Activated CD4-positive, alpha-beta T cell treated with anti-CD3 and anti-CD28 coated beads, Interleukin-2, amount 50 U/mL, for 1 hour (primary cell): ENCODE data around the gene BABAM2.

Source experiments
- DNase-seq: peaks from one replicate; pipeline ENCODE4 v3.0.0-alpha.2; 2020

The BABAM2 gene

GRCh38 chr2:28269019-28269784, 378.7 kb downstream of the BABAM2 start:
- DNase-seq: no peak

GRCh38 chr2:28270456-28271152, 380.1 kb downstream of the BABAM2 start:
- no peak for DNase-seq

GRCh38 chr2:28271231-28271918, 380.8 kb downstream of the BABAM2 start:
- no peak for DNase-seq

- no peak for DNase-seq
These were observed 381.4 kb downstream of the BABAM2 start for GRCh38 chr2:28271919-28272250.

GRCh38 chr2:28273751-28274150, 383.2 kb downstream of the BABAM2 start:
- DNase-seq: no peak

DNA sequence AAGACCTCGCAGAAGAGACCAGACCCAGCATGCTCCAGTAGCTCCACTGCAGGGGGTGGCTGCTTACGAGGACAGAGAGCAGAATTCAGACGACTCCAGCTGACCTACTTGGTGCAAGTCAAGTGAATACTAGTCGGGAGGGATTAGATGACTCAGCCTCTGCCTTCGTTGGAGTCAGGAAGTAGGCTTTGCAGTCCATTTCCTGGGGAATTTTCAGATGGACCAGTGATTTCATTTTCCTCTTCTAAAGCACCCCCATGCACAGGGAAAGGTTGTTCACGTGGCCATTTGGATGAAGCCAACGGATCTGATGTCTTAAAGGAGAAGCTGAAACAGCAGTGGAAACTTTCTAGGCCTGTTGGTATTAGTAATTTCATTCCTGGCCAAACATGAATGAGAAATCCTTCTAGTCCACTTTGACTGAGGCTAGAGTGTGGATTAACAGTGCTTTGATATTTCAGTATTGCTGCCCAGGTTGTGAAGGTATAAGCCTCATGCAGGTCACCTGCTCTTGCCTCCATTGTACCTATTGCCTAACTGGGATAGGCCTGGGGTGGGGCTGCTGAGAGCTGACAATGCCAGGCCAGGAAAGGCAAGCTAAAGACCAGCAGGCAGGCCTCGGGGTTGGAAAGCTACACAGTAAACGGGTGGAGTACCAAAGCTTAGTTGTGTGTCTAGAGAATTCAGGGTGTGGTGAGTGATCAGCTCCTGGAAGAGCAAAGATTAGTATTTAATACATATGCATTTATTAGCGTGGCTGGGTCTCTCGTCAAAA, 384.6 kb downstream of the BABAM2 start:
- DNase-seq: no peak

DNA sequence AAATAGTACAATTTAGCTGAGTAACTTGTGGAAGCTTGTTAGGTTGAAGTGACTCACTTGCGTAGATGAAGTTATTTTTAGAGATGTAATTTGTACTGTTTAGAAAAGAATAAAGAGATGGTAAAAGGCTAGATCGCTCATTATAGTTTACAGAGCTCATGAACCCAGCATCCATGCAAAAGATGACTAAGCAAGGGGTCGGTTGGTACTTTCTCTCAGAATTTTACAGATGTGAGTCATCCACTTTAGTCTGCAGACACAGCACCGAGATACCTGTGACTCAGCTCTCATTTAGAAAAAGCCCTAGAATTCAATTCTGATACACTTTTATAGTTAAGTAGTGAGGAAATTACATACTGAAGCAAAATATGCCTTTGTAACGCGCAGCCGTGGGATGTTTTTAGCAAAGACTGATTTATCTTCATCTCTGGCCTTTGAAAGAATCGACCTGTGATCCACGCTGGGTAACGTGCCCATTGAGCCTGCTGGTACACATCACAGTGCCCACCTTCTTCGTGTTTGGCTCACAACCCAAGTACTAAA, 385.6 kb downstream of the BABAM2 start:
- no peak for DNase-seq

GRCh38 chr2:28276807-28277206, 386.3 kb downstream of the BABAM2 start:
- DNase-seq: no peak

GRCh38 chr2:28277466-28277865, 386.9 kb downstream of the BABAM2 start:
- DNase-seq: no peak

- no peak for DNase-seq
These were observed 388.8 kb downstream of the BABAM2 start for GRCh38 chr2:28279371-28279770.

DNA sequence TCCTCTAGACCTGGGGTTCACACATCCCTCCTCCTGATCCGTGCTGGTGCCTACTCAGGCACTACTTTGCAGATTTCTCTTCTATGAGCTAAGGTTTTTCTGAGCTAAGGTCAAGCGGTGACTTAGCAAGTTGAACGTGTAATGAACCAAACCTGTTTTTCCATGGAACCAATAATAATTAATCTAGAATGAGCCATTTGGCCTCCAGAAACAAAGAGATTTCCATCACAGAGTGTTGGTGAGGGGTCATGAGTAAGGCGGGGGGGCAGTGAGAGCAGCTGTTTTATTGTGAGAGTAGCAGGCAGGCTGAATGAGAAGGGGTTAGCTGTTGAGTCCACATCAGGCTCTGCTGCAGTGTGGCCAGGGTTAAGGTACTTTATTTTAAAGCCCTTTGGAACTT, 390.1 kb downstream of the BABAM2 start:
- no peak for DNase-seq

- no peak for DNase-seq
These were observed 391.2 kb downstream of the BABAM2 start for GRCh38 chr2:28281739-28282138.

GRCh38 chr2:28282248-28282647, 391.7 kb downstream of the BABAM2 start:
- DNase-seq: no peak

DNA sequence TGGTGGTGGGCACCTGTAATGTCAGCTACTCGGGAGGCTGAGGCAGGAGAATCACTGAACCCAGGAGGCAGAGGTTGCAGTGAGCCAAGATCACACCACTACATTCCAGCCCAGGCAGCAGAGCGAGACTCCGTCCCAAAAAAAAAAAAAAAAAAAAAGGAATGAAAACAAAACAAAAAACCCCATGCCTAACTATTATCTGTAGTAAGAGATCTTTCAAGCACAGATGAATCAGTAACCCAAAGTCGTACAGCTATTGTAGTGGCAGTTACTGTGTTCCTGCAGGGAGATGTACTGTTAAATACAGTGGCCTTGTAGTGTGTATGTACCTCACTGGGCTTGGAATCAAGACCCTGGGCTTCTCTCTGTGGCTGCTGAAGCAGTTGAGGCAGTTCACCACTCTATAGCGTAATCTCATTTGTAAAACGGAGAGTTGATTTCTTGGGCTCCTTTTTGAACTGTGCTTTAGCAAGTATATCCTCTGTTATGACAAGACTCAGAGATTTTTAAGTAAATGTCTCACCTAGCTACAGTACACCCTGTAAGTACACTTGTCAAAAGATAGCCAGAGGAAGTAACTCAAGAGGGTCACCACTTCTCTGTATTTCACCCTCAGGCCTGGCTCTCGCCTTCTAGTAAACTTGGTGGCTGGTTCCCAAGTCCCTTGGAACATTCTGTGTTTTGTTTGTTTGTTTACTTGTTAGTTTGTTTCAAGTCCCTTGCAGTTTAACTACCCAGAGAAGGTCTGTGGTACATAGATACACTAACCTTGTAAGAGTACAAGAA, 392.5 kb downstream of the BABAM2 start:
- DNase-seq: no peak

GRCh38 chr2:28283861-28284260, 393.3 kb downstream of the BABAM2 start:
- no peak for DNase-seq

DNA sequence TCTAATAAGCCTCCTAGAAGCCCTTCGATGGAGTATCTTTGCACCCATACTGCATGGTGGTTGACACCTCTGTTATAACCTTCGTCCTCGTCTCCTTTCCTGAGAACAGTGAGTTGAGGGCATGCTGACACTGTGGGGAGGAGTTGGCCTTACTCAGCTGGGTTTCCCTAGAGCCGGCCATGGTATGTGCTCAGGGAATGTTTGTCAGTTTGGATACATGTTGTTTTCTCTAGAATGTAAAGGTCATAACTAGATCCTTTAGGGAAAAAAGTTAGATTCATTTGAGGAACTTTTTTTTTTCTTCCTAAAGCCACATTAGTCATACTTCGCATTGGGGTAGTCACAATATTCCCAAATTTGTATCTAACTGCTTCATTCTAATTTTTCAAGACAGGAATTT, 396.1 kb downstream of the BABAM2 start:
- DNase-seq: no peak

GRCh38 chr2:28287256-28287915, 396.9 kb downstream of the BABAM2 start:
- DNase-seq: no peak

DNA sequence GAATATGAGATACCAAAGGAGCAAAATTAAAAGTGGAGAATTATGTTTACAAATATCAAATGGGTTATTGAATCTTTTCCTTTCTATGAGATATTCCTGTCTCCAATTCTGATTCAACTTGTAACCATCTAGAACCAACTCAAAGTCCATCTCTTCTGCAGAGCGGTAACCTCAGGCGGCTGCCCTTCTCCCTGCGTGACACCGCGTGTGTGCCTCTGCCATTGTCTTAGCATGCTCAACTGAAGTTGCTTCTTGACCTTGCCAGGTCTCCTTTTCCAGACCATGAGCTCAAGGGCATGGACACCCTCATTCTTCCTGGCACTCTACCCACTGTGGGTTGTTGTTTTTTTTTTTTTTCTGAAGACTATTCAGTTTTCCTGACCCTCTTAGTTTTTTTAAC, 398.1 kb downstream of the BABAM2 start:
- no peak for DNase-seq

DNA sequence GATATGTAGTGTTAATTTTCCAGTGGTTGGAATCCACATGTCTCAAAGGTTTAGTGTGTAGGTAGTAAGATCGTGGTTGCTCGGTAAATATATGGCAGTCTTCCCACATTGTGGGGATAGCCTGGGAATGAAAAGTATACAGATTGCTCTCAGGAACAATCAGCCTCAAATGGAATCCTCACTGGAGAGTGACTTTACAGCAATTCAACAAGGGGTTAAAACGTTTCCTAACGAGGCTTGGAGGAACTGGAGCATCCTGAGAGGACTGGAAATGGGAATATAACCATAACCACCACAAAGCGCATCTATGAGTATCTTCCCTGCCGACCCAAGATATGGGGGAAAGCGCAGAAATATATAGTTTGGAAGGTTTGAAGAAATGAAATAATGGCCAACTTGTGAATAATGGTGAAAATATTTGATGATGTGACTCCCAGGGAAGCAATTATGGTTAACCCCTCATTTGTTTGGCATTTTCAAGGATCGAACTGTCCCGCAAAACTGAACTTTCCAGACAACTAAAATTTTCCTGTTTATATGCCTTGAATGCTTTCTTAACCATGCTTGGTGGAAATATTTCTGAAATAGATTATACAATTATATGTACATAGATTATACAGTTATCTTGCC, 401.4 kb downstream of the BABAM2 start:
- DNase-seq: no peak

DNA sequence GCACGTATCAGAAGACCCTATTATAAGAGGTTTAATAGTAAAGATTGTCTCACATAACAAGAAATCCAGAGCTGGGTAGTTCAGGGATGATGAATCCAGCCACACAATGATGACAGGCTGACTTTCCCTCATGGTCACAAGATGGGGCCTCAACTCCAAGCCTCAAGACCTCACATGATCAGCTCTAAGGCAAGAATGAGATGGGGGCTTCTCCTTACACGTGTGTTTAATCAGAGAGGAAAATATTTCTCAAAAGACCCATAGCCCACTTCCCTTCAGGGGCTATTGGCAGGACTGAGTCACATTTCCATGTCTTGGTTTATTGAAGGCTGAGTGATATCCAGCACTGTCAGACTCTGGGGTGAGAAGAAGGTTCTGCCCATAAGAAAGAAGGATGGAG, 402.0 kb downstream of the BABAM2 start:
- no peak for DNase-seq

- DNase-seq: no peak
These were observed 402.9 kb downstream of the BABAM2 start for GRCh38 chr2:28293416-28293815.
